Ishikawa (cell line): ENCODE measurements around the gene PLCB1.
A peak's percentile ranks its signal among the peaks of the same experiment; 100 is the strongest.

Source experiments
- CEBPB ChIP-seq: IDR thresholded peaks from 2 replicates; pipeline ENCODE4 v1.6.1; 2012
- CREB1 ChIP-seq: IDR thresholded peaks from 2 replicates; pipeline ENCODE4 v1.6.1; 2012; ENCODE audit warnings: low read depth
- EGR1 ChIP-seq: IDR thresholded peaks from 2 replicates; pipeline ENCODE4 v1.6.1; 2012
- EP300 ChIP-seq: IDR thresholded peaks from 2 replicates; pipeline ENCODE4 v1.6.1; 2012; ENCODE audit warnings: borderline replicate concordance
- FOXM1 ChIP-seq: IDR thresholded peaks from 2 replicates; pipeline ENCODE4 v1.6.1; 2012; ENCODE audit warnings: low read depth, borderline replicate concordance
- NFIC ChIP-seq: IDR thresholded peaks from 2 replicates; pipeline ENCODE4 v1.6.1; 2012
- RAD21 ChIP-seq: IDR thresholded peaks from 2 replicates; pipeline ENCODE4 v1.6.1; 2012; ENCODE audit warnings: low read depth
- TAF1 ChIP-seq: IDR thresholded peaks from 2 replicates; pipeline ENCODE4 v1.6.1; 2012; ENCODE audit warnings: low read depth, mild to moderate bottlenecking
- TCF12 ChIP-seq: IDR thresholded peaks from 2 replicates; pipeline ENCODE4 v1.6.1; 2012; ENCODE audit warnings: low read depth
- TEAD4 ChIP-seq: IDR thresholded peaks from 2 replicates; pipeline ENCODE4 v1.6.1; 2012
- YY1 ChIP-seq: IDR thresholded peaks from 2 replicates; pipeline ENCODE4 v1.6.1; 2012; ENCODE audit warnings: low read depth
- ZBTB7A ChIP-seq: IDR thresholded peaks from 2 replicates; pipeline ENCODE4 v1.6.1; 2012; ENCODE audit warnings: low read depth
- TF ChIP-seq, protein P1 (sequence below): IDR thresholded peaks from 2 replicates; pipeline ENCODE4 v1.6.1; 2012; ENCODE audit warnings: low read depth, mild to moderate bottlenecking
- TF ChIP-seq, protein P2 (sequence below): IDR thresholded peaks from 2 replicates; pipeline ENCODE4 v1.6.1; 2012
- TF ChIP-seq, protein P3 (sequence below): IDR thresholded peaks from 2 replicates; pipeline ENCODE4 v1.6.1; 2012

PLCB1 gene

DNA sequence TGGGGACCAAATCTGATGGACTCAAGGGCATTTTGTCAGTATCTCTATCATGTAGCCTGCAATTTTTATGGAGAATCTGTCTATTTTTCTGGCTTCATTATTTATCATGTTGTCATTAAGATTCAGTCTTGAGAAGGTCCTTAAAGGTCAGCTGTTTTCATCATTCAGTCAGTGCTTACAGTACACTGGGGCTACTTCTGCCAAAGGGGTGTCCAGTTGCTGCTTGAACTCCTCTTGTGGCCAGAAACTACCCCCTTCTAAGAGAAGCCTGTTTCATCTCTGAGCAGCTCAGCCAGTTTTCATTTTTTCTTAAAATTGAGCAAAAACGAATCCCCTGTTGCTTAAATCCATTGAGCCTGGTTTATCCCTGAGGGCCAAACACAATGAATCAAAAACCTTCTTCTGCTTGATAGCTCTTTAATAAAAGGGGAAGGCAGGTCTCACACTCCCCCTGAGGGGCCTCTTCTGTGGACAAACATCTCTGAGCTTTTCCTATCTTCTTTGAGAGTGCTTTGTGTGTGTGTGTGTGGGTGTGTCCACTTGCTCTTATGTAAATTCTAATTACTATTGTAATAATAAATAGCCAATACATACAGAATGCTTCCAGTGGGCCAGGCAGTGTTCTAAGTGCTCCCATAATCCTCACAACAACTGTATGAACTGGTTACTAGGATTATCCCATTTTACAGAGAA, 172.2 kb downstream of the PLCB1 start:
- TF ChIP-seq, protein P1, sequence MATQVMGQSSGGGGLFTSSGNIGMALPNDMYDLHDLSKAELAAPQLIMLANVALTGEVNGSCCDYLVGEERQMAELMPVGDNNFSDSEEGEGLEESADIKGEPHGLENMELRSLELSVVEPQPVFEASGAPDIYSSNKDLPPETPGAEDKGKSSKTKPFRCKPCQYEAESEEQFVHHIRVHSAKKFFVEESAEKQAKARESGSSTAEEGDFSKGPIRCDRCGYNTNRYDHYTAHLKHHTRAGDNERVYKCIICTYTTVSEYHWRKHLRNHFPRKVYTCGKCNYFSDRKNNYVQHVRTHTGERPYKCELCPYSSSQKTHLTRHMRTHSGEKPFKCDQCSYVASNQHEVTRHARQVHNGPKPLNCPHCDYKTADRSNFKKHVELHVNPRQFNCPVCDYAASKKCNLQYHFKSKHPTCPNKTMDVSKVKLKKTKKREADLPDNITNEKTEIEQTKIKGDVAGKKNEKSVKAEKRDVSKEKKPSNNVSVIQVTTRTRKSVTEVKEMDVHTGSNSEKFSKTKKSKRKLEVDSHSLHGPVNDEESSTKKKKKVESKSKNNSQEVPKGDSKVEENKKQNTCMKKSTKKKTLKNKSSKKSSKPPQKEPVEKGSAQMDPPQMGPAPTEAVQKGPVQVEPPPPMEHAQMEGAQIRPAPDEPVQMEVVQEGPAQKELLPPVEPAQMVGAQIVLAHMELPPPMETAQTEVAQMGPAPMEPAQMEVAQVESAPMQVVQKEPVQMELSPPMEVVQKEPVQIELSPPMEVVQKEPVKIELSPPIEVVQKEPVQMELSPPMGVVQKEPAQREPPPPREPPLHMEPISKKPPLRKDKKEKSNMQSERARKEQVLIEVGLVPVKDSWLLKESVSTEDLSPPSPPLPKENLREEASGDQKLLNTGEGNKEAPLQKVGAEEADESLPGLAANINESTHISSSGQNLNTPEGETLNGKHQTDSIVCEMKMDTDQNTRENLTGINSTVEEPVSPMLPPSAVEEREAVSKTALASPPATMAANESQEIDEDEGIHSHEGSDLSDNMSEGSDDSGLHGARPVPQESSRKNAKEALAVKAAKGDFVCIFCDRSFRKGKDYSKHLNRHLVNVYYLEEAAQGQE: no peak
- no peak for TF ChIP-seq CREB1
- TF ChIP-seq EGR1: no peak
- no peak for TF ChIP-seq TAF1
- no peak for TF ChIP-seq TCF12
- TF ChIP-seq, protein P2, sequence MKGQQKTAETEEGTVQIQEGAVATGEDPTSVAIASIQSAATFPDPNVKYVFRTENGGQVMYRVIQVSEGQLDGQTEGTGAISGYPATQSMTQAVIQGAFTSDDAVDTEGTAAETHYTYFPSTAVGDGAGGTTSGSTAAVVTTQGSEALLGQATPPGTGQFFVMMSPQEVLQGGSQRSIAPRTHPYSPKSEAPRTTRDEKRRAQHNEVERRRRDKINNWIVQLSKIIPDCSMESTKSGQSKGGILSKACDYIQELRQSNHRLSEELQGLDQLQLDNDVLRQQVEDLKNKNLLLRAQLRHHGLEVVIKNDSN: no peak
- TF ChIP-seq YY1: no peak
- no peak for TF ChIP-seq RAD21
- TF ChIP-seq EP300: no peak

DNA sequence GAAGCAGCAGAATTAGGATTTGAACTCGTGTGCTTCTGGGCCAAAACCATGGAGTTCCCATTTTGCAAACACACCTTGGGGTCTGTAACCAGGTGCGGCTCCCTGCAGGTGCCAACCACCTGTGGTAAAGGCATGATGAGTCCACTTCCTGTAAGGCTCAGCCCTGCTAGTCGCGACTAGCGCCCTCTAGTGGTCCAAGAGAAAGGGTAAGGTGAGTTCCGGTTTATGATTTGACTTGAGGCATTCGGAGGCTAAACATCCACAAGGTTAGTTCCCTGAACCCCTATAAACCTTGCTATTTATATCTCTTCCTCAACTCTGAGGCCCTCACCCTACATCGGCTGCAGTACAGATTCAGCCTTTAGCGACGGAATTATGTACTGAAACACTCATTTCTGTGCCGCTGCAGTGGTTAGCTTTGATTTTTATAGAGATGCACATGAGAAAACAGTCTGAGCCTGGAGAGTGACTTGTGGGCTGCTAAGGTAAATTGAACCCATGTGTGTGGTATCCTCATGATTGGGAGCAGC, 173.4 kb downstream of the PLCB1 start:
- TF ChIP-seq CEBPB (no peak), RAD21 (peak; percentile 59), ZBTB7A (no peak), EP300 (no peak), EGR1 (no peak), CREB1 (no peak), YY1 (no peak), TCF12 (no peak)
- TF ChIP-seq, protein P1: no peak

DNA sequence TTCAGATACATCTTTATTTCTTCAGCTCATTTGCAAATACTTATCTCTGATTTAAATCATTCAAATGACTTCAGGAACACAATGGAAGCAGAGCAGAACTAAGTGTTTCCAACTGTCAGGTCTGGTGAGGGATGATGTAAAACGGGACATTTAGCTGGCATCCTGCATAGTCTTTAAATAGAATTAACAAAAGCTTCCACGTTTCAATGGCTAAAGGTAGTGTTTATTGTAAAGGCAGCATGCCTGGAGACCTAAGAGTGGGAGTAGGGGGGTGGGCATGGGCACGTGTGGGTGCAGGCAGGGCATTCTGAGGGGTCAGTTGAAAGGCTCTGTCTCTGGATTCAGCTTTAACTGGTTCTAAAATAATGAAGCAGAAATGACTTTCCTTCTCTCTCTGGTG, 174.9 kb downstream of the PLCB1 start:
- TF ChIP-seq, protein P1: no peak
- TF ChIP-seq ZBTB7A (no peak), CEBPB (no peak), TCF12 (no peak)
- TF ChIP-seq, protein P2: no peak

DNA sequence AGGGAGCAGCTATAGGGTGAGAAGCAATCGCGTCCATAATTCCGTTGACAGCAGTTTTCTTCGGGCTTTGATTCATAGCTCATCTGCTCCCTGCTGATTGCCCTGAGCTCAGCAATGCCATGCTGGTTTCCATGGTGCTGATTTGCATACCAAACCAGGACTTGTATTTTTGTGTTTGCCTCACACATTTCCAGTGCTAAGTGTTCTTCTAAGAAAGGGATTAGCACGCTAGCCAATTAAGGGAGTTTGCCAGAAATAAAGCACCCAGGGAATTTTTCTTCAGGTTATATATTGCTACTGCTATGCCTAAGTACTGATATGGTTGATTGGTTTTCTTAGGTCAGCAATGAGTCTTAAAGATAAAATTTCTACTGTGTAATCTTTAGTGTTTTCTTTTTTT, 177.6 kb downstream of the PLCB1 start:
- 0 out of 2 replicates have a peak, but pooled peaks have one; percentile 19 for TF ChIP-seq NFIC
- TF ChIP-seq, protein P3, sequence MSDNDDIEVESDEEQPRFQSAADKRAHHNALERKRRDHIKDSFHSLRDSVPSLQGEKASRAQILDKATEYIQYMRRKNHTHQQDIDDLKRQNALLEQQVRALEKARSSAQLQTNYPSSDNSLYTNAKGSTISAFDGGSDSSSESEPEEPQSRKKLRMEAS: no peak
- TF ChIP-seq FOXM1: no peak
- TF ChIP-seq TEAD4: peak; percentile 41; the same call in 1 of the 2 replicates
- no peak for TF ChIP-seq RAD21
- 0 out of 2 replicates have a peak, but pooled peaks have one; percentile 16 for TF ChIP-seq YY1
- TF ChIP-seq EP300: peak; percentile 18; the same call in 1 of the 2 replicates
- no peak for TF ChIP-seq CREB1
- no peak for TF ChIP-seq TAF1
- TF ChIP-seq EGR1: no peak
- TF ChIP-seq, protein P1: peak; percentile 61; the same call in 1 of the 2 replicates
- TF ChIP-seq ZBTB7A: no peak
